NOMO-1 treated with DMSO at 0.1 percent for 48 hours (cell line): ENCODE results near the gene HM13.
A peak's percentile ranks its signal among the peaks of the same experiment; 100 is the strongest.
"Not testable (repeated sequence)": the region's sequence is repeated elsewhere in the genome, so short reads cannot be mapped to it uniquely, and the experiment has no call there.

ENCODE experiments used
- DNase-seq: peaks from one replicate; lab custom pipeline; 2025; ENCODE audit not compliant: unreplicated experiment; lab: John Stamatoyannopoulos, UW

Gene HM13

DNA sequence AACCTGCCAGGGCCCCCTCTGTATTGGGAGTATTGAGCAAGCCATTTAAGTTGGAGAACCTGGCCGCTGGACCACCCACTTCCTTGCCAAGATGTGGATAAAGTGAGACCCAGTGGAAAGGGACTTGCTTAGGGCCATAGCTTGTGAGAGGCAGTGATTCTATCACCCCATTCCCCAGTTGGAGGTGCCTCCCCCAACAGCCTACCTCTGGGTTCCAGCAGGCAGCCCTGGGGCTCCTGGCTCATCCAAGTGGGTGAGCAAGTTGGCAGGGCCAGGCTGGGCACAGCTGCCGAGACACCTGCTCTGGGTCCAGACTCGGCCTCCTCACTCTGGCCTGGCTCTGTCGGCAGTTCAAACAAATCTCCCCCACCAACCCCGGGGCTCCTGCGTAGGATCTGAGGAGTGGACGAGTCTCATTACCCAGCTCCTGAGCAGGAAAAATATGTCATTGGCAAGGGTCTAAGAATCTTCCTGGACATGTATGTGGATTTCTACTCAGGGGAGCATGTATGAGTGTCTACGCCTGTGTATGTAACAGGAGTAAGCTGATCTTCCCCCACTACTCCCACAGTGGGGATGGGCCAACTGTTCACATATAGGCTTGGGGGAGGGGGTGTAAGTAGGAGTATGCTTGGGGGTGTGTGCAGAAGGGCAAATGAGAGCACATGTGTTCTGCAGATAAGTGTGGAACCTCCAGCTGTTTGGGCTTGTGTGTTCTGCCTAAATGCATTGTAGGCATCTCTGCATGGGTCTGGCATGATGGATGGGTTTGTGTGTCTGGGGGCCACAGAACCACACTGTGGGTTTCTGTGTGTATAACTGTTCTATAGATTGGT, 92.8 kb downstream of the HM13 start:
- DNase-seq = no peak

DNA sequence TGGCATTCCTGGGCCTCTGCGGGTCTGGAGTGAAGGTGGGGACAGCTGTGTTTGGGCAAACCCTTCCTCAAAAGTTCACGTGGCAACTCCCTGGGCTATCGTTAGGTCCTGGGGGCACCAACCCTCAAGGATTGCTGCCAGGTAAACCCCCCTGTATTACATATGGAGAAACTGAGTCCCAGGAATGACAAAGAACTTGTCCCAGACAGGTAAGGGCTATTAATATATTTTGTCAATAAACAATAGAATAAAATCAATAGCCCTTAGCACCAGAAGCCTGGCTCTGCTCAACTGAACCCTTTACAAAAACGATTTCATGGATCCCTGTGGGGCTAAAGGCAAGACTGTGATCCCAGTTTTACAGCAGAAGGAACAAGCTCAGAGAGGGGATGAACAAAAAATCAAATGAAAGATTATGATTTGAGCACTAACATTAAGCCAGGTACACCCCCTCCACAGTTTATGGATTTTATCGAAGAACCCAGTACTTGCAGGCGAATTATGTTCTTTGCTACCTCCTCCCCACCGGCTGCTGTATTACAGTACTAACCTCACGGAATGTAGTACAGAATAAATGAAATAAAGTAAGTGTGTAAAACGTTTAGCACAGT, 93.5 kb downstream of the HM13 start:
- no peak for DNase-seq

- DNase-seq = peak; percentile 13
These were observed 94.2 kb downstream of the HM13 start for GRCh38 chr20:31608251-31608945.

DNA sequence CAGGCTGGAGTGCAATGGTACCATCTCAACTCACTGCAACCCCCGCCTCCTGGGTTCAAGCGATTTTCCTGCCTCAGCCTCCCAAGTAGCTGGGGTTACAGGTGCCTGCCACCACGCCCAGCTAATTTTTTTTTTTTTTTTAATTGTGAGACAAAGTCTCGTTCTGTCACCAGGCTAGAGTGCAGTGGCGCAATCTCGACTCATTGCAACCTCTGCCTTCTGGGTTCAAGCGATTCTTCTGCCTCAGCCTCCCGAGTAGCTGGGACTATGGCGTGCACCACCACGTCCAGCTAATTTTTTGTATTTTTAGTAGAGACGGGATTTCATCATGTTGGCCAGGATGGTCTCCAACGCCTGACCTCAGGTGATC, 98.0 kb downstream of the HM13 start:
- not testable (repeated sequence) for DNase-seq

- DNase-seq = no peak
These were observed 101.2 kb downstream of the HM13 start for GRCh38 chr20:31615416-31615815.

- DNase-seq = peak; percentile 87
These were observed 103.3 kb downstream of the HM13 start for GRCh38 chr20:31617432-31618104.
